ENCODE results near the gene MSMP. TPM values are rescaled to one million over a fixed set of nuclear protein-coding genes. Genes with fewer than 3 reads are reported as not detected.

MSMP gene
- total RNA-seq, 1 donor from 2014 or later, result not detected

DNA sequence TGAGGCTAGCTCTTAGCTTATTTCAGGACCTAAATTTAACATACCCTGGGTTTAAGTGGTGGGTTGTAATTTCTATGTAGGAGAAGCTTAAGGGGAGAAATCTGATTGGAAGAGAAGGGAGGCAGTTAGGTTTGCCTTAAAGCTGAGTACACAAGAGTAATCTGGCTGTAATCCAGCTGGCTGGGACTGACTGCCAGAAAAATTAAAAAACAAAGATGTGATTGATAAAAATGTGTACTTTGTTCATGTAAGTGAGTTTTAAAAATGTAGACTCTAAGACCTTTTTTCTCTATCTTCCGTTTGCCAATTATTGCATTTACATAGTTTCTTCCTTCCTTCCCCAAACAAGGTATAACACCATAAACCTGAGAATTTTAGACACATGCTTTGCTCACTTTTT, 17.5 kb upstream of the MSMP start:
- H3K4me1 ChIP-seq, result peaks cover 18% of the 10 kb centered on the region
- H2AFZ ChIP-seq (replicated peaks), result no peak overlapping the region
- Mint-ChIP-seq H3K27ac (no peak overlapping the region), H3K27me3 (ENCODE audit: insufficient read depth, low read depth) (no peaks in the 10 kb centered on the region), H3K4me3 (no peak overlapping the region), H3K9me3 (no peaks in the 10 kb centered on the region), H3K36me3 (no peaks in the 10 kb centered on the region), H3K4me1 (peaks cover 17% of the 10 kb centered on the region)
- DNase-seq (ENCODE audit: low spot score), result no peak
- no peak for TF ChIP-seq CTCF (IDR thresholded peaks at IDR 0.05)
- no peak for TF ChIP-seq EZH2phosphoT487 (IDR thresholded peaks at IDR 0.05)
- no peak for TF ChIP-seq EZH2 (IDR thresholded peaks at IDR 0.05)
- no peaks in the 10 kb centered on the region for H3K79me2 ChIP-seq (ENCODE audit: low read depth)
- no peak overlapping the region for H3K27ac ChIP-seq
- no peak overlapping the region for H3K4me3 ChIP-seq
- H3K27me3 ChIP-seq, result no peaks in the 10 kb centered on the region
- H3K4me2 ChIP-seq, result no peak overlapping the region
- peaks cover 17% of the 10 kb centered on the region for H3F3A ChIP-seq (ENCODE audit: low read depth)
- H4K20me1 ChIP-seq (ENCODE audit: low read depth), result peaks cover 40% of the 10 kb centered on the region
- H3K9me3 ChIP-seq (ENCODE audit: low read depth), result no peaks in the 10 kb centered on the region
- H3K36me3 ChIP-seq, result no peaks in the 10 kb centered on the region
- no peak overlapping the region for H3K9ac ChIP-seq

DNA sequence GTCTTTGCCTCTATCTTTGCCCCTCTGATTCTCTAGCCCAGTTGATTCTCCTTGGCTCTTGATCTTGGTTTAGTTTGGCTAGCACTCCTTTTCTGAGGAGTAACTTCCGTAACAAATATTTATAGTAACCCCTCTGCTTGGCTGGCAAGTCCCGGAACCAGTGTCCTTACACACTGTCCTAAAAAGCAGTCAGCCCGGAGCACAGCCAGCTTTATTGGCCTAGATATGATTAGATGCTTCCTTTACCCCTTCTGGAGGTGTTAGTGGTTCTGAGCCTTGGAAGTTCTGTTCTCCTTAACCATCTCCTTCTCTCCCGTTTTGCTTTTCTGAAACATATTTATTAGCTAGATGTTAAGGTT, 17.0 kb upstream of the MSMP start:
- no peaks in the 10 kb centered on the region for H3K27me3 ChIP-seq
- Mint-ChIP-seq H3K27me3 (ENCODE audit: insufficient read depth, low read depth) (no peaks in the 10 kb centered on the region), H3K36me3 (no peaks in the 10 kb centered on the region), H3K4me1 (peaks cover 12% of the 10 kb centered on the region), H3K9me3 (no peaks in the 10 kb centered on the region), H3K4me3 (no peak overlapping the region), H3K27ac (no peak overlapping the region)
- no peak overlapping the region for H2AFZ ChIP-seq (replicated peaks)
- no peaks in the 10 kb centered on the region for H3K9me3 ChIP-seq (ENCODE audit: low read depth)
- no peak overlapping the region for H3K27ac ChIP-seq
- TF ChIP-seq EZH2 (IDR thresholded peaks at IDR 0.05) (no peak), EZH2phosphoT487 (IDR thresholded peaks at IDR 0.05) (no peak), CTCF (IDR thresholded peaks at IDR 0.05) (no peak)
- DNase-seq (ENCODE audit: low spot score), result no peak
- no peaks in the 10 kb centered on the region for H3K36me3 ChIP-seq
- H3K4me2 ChIP-seq, result no peak overlapping the region
- H3K4me1 ChIP-seq, result peaks cover 16% of the 10 kb centered on the region
- no peak overlapping the region for H3K4me3 ChIP-seq
- no peak overlapping the region for H3K9ac ChIP-seq
- peaks cover 15% of the 10 kb centered on the region for H3F3A ChIP-seq (ENCODE audit: low read depth)
- H3K79me2 ChIP-seq (ENCODE audit: low read depth), result no peaks in the 10 kb centered on the region
- peaks cover 37% of the 10 kb centered on the region for H4K20me1 ChIP-seq (ENCODE audit: low read depth)

DNA sequence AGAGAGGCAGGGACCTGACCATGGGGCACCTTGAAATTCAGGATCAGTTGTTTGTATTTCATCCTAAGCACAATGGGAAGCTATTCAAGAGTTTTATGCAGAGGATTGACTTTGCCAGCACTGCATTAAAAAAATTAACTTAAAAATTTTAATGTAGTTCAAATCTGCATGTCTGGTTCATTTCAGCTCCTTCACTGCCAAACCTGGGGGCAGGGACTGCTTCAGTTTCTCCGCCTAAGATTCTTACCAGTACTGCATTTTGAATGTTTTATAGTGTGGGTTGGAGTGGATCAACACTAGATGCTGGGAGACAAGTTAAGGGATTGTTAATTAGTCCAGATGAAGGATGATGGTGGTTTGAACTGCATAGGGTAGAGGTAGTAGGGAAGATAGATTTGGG, 15.7 kb upstream of the MSMP start:
- H3K27me3 ChIP-seq, result no peaks in the 10 kb centered on the region
- H4K20me1 ChIP-seq (ENCODE audit: low read depth), result peaks cover 24% of the 10 kb centered on the region
- no peaks in the 10 kb centered on the region for H3K4me1 Mint-ChIP-seq
- H3K27ac ChIP-seq, result no peak overlapping the region
- H3K4me2 ChIP-seq, result no peak overlapping the region
- no peaks in the 10 kb centered on the region for H3K36me3 Mint-ChIP-seq
- no peak overlapping the region for H3K4me3 Mint-ChIP-seq
- H3K4me1 ChIP-seq, result peaks cover 3% of the 10 kb centered on the region
- H2AFZ ChIP-seq (replicated peaks), result no peak overlapping the region
- no peak for TF ChIP-seq EZH2phosphoT487 (IDR thresholded peaks at IDR 0.05)
- TF ChIP-seq CTCF (IDR thresholded peaks at IDR 0.05), result no peak
- TF ChIP-seq EZH2 (IDR thresholded peaks at IDR 0.05), result no peak
- H3K9me3 ChIP-seq (ENCODE audit: low read depth), result no peaks in the 10 kb centered on the region
- H3K27me3 Mint-ChIP-seq (ENCODE audit: insufficient read depth, low read depth), result no peaks in the 10 kb centered on the region
- H3K36me3 ChIP-seq, result no peaks in the 10 kb centered on the region
- H3K9me3 Mint-ChIP-seq, result no peaks in the 10 kb centered on the region
- H3K4me3 ChIP-seq, result no peak overlapping the region
- peaks cover 11% of the 10 kb centered on the region for H3K79me2 ChIP-seq (ENCODE audit: low read depth)
- H3F3A ChIP-seq (ENCODE audit: low read depth), result peaks cover 5% of the 10 kb centered on the region
- H3K9ac ChIP-seq, result no peak overlapping the region
- H3K27ac Mint-ChIP-seq, result no peak overlapping the region
- DNase-seq (ENCODE audit: low spot score), result no peak

DNA sequence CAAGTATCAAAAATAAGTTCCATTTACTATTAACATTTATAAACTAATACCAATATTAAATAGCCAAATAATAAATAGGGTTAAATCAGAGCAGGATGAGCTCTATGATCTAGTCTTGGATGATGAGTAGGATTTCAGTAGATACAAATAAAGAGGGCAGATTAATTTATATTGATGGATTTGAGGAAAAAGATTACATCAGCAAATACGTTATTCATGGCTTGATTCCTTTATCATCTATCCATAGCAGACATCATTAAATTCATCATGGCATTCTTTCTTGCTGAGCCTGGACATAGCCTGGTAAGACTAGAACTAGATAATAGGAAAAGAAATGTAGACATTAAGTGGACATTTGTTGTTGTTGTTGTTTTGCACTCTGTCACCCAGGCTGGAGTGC, 13.4 kb upstream of the MSMP start:
- H3K4me1 ChIP-seq, result peaks cover 9% of the 10 kb centered on the region

More for the DNA sequence above, 13.4 kb upstream of the MSMP start:
- Mint-ChIP-seq H3K9me3 (no peaks in the 10 kb centered on the region), H3K27me3 (ENCODE audit: insufficient read depth, low read depth) (no peaks in the 10 kb centered on the region), H3K4me1 (no peaks in the 10 kb centered on the region), H3K4me3 (no peak overlapping the region), H3K36me3 (no peaks in the 10 kb centered on the region), H3K27ac (no peak overlapping the region)
- Histone ChIP-seq H2AFZ (replicated peaks) (no peak overlapping the region), H3K27ac (no peak overlapping the region), H3K4me2 (no peak overlapping the region), H3K9me3 (ENCODE audit: low read depth) (no peaks in the 10 kb centered on the region), H3K79me2 (ENCODE audit: low read depth) (peaks cover 33% of the 10 kb centered on the region), H4K20me1 (ENCODE audit: low read depth) (peaks cover 29% of the 10 kb centered on the region), H3F3A (ENCODE audit: low read depth) (peaks cover 10% of the 10 kb centered on the region), H3K36me3 (no peaks in the 10 kb centered on the region), H3K4me3 (no peak overlapping the region), H3K9ac (no peak overlapping the region), H3K27me3 (no peaks in the 10 kb centered on the region)
- TF ChIP-seq CTCF (IDR thresholded peaks at IDR 0.05) (no peak), EZH2 (IDR thresholded peaks at IDR 0.05) (no peak), EZH2phosphoT487 (IDR thresholded peaks at IDR 0.05) (no peak)
- no peak for DNase-seq (ENCODE audit: low spot score)

Data from neural progenitor cell (in vitro differentiated cells).